ELF-1 (cell line): ENCODE data around the gene FUT4.
"Not testable (repeated sequence)": the region's sequence is repeated elsewhere in the genome, so short reads cannot be mapped to it uniquely, and the experiment has no call there.

Experiments
- DNase-seq: peaks from one replicate; pipeline ENCODE4 v3.0.0-alpha.2; 2016; ENCODE audit warnings: low read depth, low spot score

Gene FUT4

GRCh38 chr11:94563848-94564467 lies 20.2 kb downstream of the FUT4 start:
- no peak for DNase-seq

- no peak for DNase-seq
These were observed 23.5 kb downstream of the FUT4 start, which contains the start of gene PIWIL4 for GRCh38 chr11:94567181-94567670. PIWIL4 (plus strand) TSS chr11:94567368; CDS start chr11:94567519, 151 bp downstream.

- no peak for DNase-seq
These were observed 24.5 kb downstream of the FUT4 start for GRCh38 chr11:94568200-94568599.

GRCh38 chr11:94568717-94569116 lies 25.0 kb downstream of the FUT4 start:
- DNase-seq: no peak

- DNase-seq: not testable (repeated sequence)
These were observed 29.3 kb downstream of the FUT4 start for GRCh38 chr11:94572975-94573374.

- DNase-seq: no peak
These were observed 30.7 kb downstream of the FUT4 start for GRCh38 chr11:94574193-94574961.

- no peak for DNase-seq
These were observed 32.6 kb downstream of the FUT4 start for GRCh38 chr11:94576306-94576705.

- DNase-seq: no peak
These were observed 34.1 kb downstream of the FUT4 start for GRCh38 chr11:94577841-94578240.

- no peak for DNase-seq
These were observed 38.2 kb downstream of the FUT4 start for GRCh38 chr11:94581926-94582325.

- DNase-seq: no peak
These were observed 39.6 kb downstream of the FUT4 start for GRCh38 chr11:94583213-94583865.

- no peak for DNase-seq
These were observed 40.3 kb downstream of the FUT4 start for GRCh38 chr11:94583866-94584500.

- no peak for DNase-seq
These were observed 41.3 kb downstream of the FUT4 start for GRCh38 chr11:94584978-94585377.

GRCh38 chr11:94585399-94585798 lies 41.7 kb downstream of the FUT4 start:
- DNase-seq: no peak

GRCh38 chr11:94586546-94586945 lies 42.8 kb downstream of the FUT4 start:
- DNase-seq: no peak

GRCh38 chr11:94586978-94587377 lies 43.3 kb downstream of the FUT4 start:
- peak; percentile 56 for DNase-seq

- peak; percentile 89 for DNase-seq
These were observed 44.7 kb downstream of the FUT4 start for GRCh38 chr11:94588366-94588942.

GRCh38 chr11:94590352-94591041 lies 46.8 kb downstream of the FUT4 start:
- no peak for DNase-seq

GRCh38 chr11:94593030-94593429 lies 49.3 kb downstream of the FUT4 start:
- DNase-seq: no peak

GRCh38 chr11:94595076-94595475 lies 51.4 kb downstream of the FUT4 start:
- DNase-seq: no peak

- DNase-seq: no peak
These were observed 54.2 kb downstream of the FUT4 start for GRCh38 chr11:94597896-94598295.
